ENCODE measurements around the gene AQP12A.
"Not testable (repeated sequence)": the region's sequence is repeated elsewhere in the genome, so short reads cannot be mapped to it uniquely, and the experiment has no call there.

The AQP12A gene

DNA sequence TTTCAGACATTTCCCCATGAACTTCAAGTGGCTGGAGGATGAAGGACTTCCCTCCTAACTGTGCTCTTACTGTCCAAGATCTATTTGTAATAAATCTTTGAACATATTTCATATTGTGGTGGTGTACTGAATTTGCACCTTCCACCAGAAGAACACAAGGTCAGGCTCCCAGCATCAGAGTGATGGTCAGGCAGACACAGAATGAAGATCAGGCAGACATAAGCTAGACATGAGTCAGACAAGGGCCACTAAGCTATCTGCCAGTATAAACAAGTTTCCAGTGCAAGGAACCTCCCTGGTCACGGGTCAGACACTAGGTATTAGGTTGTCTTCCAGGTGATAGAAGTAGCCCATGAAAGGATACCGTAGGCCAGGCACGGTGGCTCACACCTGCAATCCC is 29.0 kb upstream of the AQP12A start:
- DNase-seq: no peak

DNA sequence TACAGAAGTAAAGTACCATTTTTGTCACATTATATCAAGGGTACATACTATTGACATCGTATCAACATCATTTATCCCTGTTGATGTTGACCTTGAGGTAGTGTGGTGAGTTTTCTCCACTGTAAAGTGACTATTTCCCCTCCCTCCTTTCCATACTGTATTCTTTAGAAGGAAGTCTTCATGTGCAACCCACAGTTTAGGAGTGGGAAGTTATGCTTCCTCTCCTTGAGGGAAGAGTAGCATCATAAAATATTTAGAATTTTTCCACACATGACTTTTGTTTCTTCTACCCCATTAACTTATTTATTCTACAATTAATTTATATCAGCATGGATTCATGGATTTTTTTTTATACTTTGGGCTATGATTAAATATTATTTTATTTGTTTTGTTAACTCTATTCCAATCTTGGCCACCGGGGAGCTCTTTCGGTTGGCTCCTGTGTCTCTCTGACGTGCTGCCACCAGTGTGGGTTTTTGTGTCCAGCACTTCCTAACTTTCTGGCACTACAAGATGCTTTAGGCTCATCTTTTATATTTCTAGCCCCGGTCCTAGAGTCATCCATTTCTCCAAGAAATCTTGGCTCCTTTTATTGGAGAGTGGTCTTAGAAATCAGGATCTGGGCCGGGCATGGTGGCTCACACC is 28.0 kb upstream of the AQP12A start:
- no peak for DNase-seq

DNA sequence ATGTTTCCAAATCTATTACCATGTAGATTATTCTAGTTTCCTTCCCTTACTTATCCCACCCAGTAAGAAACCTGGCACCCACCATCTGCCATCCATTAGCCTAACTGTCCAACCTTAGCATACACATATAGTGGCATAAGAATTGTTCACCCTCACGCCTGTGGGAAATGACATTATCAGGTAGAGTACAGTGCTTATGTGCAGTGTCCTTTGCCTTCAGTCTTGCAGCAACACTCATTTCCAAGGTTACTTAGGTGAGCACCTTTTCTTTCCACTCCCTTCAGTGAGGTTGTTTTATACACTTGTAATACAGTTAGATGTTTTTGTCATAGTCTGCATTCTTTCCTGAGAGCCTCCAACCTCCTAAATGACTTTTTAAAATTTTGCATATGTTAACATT is 27.0 kb upstream of the AQP12A start:
- no peak for DNase-seq

DNA sequence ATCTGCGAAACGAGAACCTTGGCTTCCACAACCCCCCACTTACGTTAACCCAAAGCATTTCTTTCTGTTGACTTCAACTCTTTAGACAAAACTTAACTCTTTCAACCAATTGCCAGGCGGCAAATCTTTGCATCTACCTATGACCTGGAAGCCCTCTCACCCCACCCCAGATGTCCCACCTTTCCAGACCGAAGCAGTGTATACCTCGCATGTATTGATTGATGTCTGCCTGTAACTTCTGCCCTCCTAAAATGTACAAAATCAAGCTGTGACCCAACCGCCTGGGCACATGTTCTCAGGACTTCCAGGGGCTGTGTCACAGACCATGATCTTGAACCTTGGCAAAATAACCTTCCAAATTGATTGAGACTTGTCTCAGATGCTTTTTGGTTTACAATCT is 21.3 kb upstream of the AQP12A start:
- no peak for DNase-seq

DNA sequence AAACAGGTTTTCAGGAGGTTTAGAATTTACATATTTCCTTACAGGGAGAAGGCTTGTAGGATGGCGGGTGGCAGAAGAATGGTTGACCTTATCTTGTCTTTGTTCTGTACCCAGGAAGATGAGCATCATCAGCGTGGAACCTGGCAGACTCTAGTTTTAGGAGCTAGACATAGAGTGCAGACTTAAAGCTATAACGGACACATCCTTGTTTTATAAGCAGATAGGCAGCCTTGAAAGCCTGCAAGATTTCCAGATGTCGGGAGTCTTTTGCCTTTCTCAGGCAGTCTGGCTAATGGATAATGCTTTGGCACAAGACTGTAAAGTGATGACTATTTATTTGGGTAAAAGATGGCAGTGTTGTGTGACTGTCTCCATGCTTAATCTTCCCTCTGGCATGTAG is 20.7 kb upstream of the AQP12A start:
- no peak for DNase-seq

DNA sequence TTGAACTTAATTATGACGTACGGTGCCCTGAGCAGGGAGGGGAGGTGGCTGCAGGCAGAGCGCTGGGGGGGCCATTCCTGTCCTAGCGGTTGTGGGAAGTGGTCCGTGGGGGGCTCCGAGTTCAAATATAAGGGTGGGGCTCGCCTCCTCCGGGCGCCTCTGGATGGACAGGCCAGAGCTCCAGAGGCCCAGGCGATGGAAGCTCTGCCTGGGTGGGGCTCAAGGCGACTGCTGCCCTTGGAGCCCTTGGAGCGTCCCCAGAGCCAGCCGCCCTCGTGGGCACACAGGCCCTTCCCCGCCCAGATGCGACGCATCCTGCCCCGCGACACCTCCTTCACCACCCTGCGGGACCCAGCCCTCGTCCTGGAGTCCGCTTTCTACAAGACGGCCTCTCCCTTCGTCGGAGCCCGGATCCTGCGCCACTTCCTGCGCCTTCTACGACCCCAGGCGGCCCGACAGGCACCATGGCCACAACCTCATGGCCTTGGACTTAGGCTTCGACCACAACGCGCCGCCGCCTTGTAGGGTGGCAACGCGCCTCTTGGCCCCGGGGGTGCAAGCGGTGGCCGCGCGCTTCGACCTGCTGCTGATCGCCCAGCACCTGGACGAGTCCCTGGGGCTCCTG is 19.5 kb upstream of the AQP12A start:
- no peak for DNase-seq

DNA sequence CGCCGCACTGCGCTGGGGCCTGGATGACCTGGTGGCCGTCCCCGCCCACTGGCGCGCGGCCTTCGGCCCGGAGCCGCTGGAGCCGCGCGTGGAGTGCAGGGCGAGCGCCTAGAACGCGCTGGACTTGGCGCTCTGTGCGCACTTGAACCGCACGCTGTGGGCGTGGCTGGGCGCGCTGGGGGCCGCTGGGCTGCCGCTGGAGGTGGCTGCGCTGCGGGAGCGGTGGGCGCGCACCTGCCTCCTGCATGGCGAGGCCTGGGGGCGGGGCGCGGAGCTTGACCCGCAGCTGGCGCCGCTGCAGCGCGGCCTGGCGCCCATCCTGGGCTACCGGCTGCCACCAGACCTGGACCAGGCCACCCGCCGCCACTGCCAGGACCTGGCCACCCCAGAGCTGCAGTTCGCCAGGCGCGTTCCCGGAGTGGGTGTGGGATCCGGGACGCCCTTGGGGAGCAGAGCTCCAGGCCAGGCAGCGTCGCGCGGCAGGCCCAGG is 18.9 kb upstream of the AQP12A start:
- DNase-seq: no peak

DNA sequence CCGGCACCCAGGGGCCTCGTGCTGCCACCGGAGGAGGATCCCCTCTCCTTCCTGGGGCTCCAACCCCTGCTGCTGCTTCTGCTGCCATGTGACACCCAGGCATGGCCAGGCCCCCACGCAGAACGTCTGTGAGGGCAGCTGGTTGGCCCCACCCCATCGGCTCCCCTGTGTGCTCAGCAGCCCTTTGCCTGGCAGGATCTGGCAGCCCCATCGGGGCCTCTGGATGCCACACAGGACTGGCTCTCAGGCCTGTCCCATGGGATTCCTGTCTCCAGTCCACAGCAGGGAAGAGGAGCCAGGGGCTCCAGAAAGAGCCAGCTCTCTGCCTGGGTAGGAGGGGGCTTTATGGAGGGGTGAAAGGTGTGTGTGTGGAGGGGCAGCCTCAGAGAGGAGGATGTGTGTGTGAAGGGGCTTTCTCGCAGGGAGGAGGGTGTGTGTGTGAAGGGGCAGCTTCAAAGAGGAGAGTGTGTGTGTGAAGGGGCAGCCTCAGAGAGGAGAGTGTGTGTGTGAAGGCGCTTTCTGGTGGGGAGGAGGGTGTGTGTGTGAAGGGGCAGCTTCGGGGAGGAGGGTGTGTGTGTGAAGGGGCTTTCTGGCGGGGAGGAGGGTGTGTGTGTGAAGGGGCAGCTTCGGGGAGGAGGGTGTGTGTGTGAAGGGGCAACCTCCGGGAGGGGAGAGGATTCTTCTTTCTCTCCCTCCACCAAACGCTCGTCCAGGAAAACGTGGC is 17.0 kb upstream of the AQP12A start:
- DNase-seq: not testable (repeated sequence)

DNA sequence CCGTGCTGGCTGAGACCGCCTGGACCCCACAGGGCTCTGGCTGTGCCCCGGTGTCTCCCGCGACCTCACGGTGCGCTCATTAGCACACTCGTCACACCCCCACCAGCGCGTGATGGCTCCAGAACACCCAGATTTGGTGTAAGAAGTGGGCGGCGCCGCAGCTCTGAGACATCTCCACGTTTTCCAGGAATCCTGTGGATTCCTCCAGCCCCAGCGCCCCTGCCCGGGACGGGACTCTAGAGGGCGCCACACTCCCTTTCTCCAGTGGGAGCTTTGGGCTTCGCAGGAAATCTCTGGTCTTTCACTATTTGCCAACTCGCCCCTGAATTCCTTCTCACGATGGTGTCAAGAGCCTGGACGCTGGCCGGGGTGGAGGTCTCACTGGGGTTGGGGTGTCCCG is 16.3 kb upstream of the AQP12A start:
- DNase-seq: not testable (repeated sequence)

DNA sequence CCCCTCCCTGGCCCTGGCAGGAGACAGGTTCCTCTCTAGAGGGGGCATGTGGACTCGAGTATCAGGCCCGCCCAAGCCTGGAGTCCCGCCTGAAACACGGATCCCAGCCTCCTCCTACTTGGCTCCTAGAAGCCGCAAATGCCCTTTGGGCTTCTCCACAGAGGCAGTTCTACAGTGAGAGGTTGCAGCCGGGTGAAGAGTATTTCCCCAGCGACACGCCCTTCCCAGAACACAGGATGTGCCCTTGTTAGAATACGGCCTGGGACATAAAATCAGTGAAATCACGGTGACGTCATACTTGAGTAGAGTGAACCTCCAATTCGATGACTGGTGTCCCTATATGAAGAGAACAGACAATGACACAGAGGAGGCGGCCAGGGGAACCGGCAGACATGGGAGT is 13.6 kb upstream of the AQP12A start:
- DNase-seq: not testable (repeated sequence)

DNA sequence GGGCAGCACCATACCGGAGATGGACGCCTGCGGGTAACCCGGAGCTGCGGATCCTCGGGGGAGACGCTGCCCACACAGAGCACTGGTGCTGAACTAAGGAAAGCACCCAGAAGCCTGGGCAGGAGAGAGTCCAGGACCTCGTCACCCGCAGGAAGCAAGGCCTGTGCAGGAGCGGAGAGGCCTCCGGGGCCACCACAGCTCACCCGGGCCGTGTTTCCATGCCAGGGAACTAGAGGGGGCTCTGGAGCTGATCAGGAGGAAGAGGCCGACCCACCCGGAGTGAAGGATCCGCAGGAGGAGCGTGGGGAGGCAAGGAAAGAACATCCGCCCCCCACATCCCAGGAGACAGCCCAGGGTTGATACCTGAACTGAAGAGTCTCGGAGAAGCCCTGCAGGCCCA is 12.8 kb upstream of the AQP12A start:
- not testable (repeated sequence) for DNase-seq

DNA sequence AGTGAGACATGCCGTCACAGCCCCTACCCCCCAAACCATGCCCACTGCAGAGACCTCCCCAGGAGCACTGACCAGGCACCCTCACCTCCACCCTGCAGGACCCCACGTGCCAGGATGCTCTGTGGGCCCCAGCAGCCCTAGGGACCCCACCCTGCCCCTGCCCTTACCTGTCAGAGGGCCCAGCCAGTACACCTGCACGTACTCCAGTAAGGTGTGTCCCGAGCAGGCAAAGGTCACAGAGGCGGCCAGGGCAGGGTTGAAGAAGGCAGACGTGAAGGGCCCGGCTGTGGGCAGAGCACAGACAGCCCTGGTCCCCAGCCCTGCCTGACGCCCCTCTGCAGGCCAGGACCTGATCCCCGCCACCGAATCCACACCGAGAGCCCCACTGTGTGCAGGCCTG is 11.5 kb upstream of the AQP12A start:
- DNase-seq: not testable (repeated sequence)

DNA sequence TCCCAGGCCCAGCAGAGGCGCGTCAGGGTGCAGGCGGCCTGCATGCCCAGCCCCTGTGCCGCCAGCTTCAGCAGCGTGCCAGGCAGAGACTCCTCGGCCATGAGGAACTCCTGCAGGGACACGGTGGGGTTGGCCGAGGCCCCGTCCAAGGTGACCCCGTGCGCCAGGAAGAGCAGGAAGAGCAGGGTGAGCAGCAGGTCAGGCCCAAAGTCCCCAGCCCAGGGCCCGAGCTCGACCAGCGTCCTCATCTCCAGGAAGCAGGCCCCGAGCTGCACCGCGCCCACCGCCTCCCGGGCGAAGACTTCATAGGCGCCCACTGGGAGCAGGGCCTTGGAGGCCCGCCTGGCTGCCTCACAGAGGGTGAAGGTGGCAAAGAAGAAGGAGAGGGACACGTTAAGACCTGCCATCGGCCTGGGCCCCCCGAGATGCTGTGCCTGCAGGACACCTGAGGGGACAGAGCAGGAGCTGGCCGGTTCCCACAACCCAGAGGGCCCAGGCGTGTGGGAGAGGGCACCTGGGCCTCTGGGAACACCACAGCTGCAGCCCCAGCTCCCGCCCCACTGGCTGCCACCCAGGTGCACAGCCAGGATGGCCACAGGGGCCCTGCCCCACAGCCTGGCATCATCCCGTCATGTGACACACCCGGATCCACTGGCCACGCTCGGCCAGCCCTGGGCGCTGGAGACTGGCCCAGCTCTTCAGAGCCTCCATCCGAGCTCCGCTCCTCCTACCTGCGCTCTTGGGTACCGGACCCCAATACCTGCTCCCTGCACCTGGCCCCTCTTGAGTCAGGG is 9.0 kb upstream of the AQP12A start, which contains the start of gene AQP12B:
TSS of gene AQP12B (minus strand) at position 455 of the 794 bp plus-strand sequence. CDS start at position 407, 48 bp downstream.
- not testable (repeated sequence) for DNase-seq

DNA sequence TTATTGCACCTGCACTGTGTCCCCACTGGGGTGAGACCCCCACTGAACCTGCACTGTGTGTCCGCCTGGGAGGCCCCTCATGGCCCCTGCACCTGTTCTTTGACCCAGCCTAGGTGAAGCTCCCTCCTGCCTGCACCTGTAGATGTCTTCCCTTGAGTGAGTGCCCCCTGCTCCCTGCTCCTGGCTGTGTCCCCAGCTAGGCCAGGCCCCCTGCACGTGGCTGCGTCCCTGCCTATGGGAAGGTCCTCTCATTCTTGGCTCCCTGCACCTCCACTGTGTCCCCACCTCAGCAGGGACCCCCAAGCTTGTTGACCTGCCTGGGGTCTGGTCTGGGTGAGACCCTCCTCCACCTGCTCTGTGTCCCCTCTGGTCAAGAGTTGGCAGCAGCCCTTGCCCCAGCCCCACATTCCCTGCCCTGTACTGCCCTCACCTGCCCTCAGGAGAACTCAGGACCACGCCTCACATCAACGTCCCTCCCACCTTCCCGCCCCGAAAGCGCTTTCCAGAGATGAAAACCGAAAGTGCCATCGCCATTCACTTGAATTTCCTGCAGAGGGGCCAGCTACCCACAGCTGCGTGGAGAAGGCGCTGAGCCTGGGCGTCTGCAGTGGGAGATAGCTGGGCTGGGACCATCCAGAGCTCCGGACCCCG is 8.2 kb upstream of the AQP12A start:
- DNase-seq: not testable (repeated sequence)

DNA sequence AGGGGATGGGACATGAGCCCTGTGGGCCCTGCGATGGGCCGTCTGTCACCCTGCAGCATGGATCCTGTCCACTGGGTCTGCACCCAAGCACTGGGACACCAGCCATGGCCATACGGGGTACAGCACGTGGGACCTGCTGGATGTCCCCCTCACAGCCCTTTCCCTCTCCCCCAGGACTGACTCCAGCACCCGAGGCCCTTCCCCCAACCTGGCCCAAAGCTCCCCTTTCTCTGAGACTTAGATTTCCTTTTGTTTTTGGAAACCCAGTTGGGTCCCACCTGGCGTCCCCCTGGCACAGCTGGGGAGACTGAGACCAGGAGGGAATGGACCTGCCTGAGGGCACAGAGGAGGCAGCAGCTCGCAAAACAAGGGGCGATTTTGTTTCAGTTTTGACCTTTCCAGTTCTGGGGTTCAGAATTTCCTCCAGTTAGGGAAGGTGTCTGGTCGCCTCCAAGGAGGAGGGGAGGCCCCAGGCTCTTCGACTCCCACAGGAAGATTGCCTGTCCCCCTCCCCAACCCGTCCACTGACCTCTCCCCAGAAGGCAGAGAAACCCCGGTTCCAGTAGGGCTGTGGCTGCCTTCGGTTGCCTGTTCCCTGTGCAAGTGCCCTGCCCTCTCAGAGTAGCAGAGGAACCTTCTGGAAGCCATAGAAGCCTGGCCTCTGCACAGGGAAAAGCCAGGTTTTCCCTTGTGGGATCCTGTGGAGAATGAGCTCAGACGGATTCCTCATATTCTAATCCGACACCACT is 7.5 kb upstream of the AQP12A start:
- not testable (repeated sequence) for DNase-seq

DNA sequence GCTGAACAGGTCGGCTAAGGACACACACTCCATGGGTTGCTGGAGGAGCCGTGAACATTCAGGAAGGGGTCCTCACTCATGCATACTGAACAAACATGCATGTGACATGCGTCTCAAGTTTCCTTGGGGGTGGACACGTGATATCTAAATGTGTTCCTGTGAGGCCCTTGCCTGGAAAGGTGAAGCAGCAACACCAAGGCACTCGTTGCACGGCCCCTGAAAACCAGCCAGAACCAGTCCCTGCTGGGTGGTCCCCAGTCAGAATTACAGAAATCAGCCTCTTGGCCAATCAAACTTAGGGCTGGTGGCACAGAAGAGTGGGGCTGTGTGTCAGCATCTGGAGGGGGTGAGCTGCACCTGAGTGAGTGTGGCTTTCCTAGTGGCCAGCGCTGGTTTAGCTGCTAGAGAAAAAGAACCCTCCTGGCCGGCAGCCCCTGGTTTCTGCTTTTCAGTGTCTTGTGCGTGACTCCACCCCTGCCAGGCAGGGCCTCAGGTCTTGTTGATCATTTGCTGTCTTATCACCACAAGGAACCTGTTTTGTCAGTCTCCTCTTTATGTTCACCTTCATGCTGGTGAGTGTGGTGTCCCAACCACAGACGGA is 5.8 kb upstream of the AQP12A start:
- DNase-seq: no peak

DNA sequence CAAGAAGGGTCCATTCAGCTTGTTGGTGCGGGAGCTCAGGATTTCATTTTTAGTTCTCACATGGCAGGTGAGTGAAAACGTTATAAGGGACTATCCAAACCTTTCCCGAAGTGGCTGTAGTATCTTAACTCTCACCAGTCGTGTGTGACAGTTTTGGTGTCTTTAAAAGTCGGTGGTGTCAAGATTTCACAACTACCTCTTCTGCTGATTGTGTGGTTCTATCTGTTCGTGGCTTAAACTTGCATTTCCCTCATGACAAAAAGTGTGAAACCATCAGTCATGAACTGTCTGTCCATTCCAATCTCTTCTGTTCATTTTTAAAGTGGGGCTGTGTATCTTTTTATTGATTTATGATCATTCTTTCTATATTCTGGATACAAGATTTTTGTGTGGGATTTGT is 5.2 kb upstream of the AQP12A start:
- no peak for DNase-seq

DNA sequence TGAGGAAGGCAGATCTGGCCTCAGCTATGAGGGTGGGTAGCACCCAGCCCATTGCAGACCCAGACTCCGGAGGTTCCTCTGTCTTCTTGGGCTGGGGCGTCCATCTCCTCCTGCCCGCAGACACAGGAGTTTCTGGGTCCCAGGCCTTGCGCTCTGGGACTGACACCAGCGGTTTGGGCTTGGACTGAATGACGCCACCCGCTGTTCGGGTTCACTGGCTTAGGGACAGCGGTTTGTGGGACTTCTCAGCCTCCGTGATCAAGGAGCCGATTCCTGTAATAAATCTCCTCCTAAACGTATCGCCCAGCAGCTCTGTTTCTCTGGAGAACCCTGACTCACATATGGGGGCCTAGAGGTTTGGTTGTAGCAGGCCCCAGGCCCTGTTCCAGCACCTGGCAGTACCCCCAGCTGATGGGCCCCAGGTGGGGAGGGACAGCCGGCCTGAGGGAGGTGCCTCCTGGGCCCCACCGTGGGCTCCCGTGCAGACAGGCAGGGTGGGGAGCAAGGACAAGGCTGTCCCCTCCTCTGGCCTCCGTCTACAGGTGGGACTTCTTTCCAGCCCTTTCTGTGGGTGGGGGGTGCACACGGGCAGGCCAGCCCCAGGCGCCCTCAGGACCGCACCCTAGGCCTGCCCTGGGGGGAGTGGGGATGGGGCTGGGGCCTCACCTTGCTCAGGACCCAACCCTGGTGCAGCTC is 4.5 kb upstream of the AQP12A start:
- no peak for DNase-seq

DNA sequence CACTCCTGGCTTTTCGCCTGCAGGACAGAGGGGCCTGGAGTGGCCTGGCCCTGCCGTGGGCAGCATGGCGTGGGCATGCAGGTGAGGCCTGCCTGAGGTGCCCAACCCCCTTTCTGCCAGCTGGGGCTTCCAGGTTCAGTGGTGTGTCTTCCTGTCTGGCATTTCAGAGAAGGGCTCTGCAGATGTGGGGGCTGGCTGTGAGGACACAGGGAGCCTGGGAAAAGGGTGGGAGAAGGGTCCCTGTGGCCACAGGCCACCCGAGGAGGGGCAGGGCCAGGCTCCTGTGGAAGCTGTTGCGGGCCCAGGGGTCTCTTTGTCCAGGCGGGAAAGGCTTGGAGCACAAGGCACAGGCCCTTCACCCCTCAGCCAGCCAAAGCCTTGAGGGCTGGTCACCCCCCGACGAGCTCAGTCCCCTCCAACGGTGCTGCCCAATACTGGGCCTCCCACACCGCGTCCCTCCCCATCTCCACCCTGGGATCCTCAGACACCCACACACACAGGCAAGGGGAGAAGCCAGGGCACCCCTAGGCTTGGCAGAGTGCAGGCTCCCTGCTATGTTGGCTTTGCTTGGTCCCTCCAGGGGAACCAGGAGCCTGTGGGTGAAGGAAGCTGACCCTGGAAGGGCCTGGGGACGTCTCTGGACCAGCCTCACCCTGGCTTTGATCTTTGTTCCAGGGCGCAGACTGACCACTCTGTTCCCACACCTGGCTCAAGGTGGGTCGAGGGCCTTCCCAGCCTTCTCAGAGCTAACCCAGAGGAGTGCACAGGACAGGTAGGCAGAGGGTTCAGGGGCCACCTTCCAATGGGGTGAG is 3.7 kb upstream of the AQP12A start:
- no peak for DNase-seq

DNA sequence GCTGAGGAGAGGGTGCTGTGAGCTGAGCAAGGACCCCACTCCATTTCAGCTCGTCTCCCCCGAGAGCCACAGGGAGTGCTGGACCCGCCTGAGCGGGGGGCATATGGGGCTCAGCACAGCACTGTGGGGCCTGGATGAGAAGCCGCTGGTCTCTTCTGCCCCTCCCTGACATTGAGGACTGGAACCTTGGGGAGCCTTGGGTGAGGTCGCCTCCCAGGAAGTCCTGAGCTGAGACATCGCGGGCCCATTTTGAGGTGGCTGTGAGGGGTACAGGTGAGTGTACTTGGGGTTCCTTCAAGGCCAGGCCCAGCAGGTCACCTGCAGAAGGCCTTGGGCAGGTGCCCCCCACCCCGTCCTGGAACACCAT is 3.1 kb upstream of the AQP12A start:
- no peak for DNase-seq
